ENCODE data around the gene ATL1. TPM values are rescaled to one million over a fixed set of nuclear protein-coding genes. Genes with fewer than 3 reads are reported as not detected.
"Not testable (repeated sequence)": the region's sequence is repeated elsewhere in the genome, so short reads cannot be mapped to it uniquely, and the experiment has no call there.

The ATL1 gene
- total RNA-seq, 2 experiments from 2014 or later: 0.82 to 1.6 TPM

DNA sequence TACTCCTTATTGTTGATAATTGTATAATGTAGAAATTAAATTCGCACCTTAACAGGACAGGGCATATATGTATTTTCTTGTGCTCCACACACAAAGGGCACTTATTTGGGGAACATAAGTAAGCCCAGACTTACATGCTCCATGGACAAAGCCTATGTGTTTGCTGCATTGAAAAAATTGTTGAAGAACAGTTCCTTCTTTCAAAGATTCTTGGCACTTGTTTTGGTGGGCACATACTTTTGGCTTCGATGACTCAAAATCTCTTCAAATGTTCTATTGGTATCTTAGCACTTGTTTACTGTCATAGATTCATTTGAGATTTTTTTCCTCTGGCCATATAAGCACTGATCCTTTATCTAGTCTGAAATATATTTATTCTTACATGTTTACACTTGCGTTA is 26.1 kb upstream of the ATL1 start:
- H3K4me3 ChIP-seq (ENCODE audit: low read depth, low read length, poor library complexity, severe bottlenecking): peak overlapping the region; percentile 89
- TF ChIP-seq EZH2phosphoT487 (IDR thresholded peaks at IDR 0.05; ENCODE audit: borderline replicate concordance, low read depth, low read length): no peak
- TF ChIP-seq CTCF (conservative IDR thresholded peaks at IDR 0.05; ENCODE audit: low read length): no peak
- H3K9me2 ChIP-seq (ENCODE audit: insufficient read depth, low read length): no peaks in the 10 kb centered on the region
- H2AFZ ChIP-seq (ENCODE audit: low read length): peak overlapping the region; percentile 98
- ChIA-PET POLR2A (no interaction called here), CTCF (ENCODE audit: unreplicated experiment) (no interaction called here)
- H3K4me1 ChIP-seq (ENCODE audit: insufficient read depth, low read length, poor library complexity, severe bottlenecking): peaks cover 27% of the 10 kb centered on the region
- H4K20me1 ChIP-seq (ENCODE audit: insufficient read depth, low read length): peaks cover 16% of the 10 kb centered on the region
- H3K79me2 ChIP-seq (ENCODE audit: insufficient read depth, low read depth, low read length): peaks cover 31% of the 10 kb centered on the region
- no peaks in the 10 kb centered on the region for H3K9me3 ChIP-seq (ENCODE audit: low read length)
- DNase-seq (ENCODE audit: low spot score): no peak
- intact Hi-C loops (cut with micrococcal nuclease; ENCODE audit: unreplicated experiment): loop anchor here (2.0 to 5.0 kb wide), 6 partner anchors 221 to 765 kb away; partner anchors contain the start of genes DMAC2L, KLHDC2, L2HGDH and NEMF
- BruUV-seq (replicated peaks): no TSS peak
- H3K4me2 ChIP-seq (ENCODE audit: low read length): peak overlapping the region; percentile 91
- peaks cover 10% of the 10 kb centered on the region; the same call in 1 of the 2 replicates for H3K36me3 ChIP-seq (ENCODE audit: insufficient read depth, low read length)
- H3K27ac ChIP-seq (ENCODE audit: low read depth, low read length, poor library complexity, severe bottlenecking): no peak overlapping the region

DNA sequence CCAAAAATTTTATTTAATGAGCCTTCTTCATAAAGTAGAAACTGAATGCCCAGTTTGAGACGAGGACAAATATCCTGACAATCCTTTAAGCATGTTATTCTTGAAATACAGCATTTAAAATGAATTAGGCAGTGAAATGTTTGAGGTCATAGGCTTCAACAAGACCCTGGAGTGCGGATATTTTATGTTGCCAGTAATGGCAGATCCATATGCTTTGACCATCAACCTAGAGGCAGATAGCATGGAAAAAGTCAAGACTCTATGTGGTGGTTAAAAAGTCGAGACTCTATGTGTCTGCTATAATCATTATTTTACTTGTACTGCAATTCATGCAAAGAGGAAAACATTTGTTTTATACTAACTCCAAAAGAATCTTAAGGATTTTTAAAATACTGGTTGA is 25.5 kb upstream of the ATL1 start:
- TF ChIP-seq EZH2phosphoT487 (IDR thresholded peaks at IDR 0.05; ENCODE audit: borderline replicate concordance, low read depth, low read length): no peak
- TF ChIP-seq CTCF (conservative IDR thresholded peaks at IDR 0.05; ENCODE audit: low read length): no peak
- intact Hi-C loops (cut with micrococcal nuclease; ENCODE audit: unreplicated experiment): loop anchor here (5.0 kb wide), 2 partner anchors 532 to 682 kb away; partner anchors contain the start of gene NEMF
- no TSS peak for BruUV-seq (replicated peaks)
- H3K4me3 ChIP-seq (ENCODE audit: low read depth, low read length, poor library complexity, severe bottlenecking): no peak overlapping the region
- H3K36me3 ChIP-seq (ENCODE audit: insufficient read depth, low read length): peaks cover 4% of the 10 kb centered on the region; the same call in 1 of the 2 replicates
- no peaks in the 10 kb centered on the region for H3K9me3 ChIP-seq (ENCODE audit: low read length)
- DNase-seq (ENCODE audit: low spot score): no peak
- H4K20me1 ChIP-seq (ENCODE audit: insufficient read depth, low read length): peaks cover 13% of the 10 kb centered on the region
- H3K9me2 ChIP-seq (ENCODE audit: insufficient read depth, low read length): no peaks in the 10 kb centered on the region
- peaks cover 27% of the 10 kb centered on the region for H3K4me1 ChIP-seq (ENCODE audit: insufficient read depth, low read length, poor library complexity, severe bottlenecking)
- H3K79me2 ChIP-seq (ENCODE audit: insufficient read depth, low read depth, low read length): peaks cover 25% of the 10 kb centered on the region
- H3K27ac ChIP-seq (ENCODE audit: low read depth, low read length, poor library complexity, severe bottlenecking): no peak overlapping the region
- H2AFZ ChIP-seq (ENCODE audit: low read length): no peak overlapping the region
- ChIA-PET CTCF (ENCODE audit: unreplicated experiment) (no interaction called here), POLR2A (interaction anchor here (0.6 kb wide), 1 partner anchor 43 kb away, joined by 3 read pairs; no protein-coding TSS in a partner anchor)
- no peak overlapping the region for H3K4me2 ChIP-seq (ENCODE audit: low read length)

DNA sequence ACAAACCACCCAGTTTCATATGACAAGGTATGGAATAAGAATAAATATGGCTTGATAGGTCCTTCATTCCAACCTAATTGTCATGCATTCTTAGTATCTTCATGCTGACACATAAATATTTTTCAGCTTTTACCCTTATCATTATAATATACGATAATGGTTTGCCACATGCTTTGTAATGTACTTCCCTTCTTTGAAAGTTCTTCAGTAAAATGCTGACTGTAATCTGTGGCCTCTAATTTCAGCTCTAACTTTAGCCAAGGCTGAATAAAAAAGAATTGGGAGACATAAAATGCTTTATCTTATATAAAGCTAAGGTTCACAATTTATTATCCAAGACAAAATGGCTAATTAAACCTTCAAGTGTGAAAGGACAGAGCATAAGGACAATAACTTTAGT is 24.9 kb upstream of the ATL1 start:
- no peak for DNase-seq (ENCODE audit: low spot score)
- POLR2A ChIA-PET: interaction anchor here (0.6 kb wide), 1 partner anchor 44 kb away, joined by 3 read pairs; no protein-coding TSS in a partner anchor
- TF ChIP-seq CTCF (conservative IDR thresholded peaks at IDR 0.05; ENCODE audit: low read length): no peak

DNA sequence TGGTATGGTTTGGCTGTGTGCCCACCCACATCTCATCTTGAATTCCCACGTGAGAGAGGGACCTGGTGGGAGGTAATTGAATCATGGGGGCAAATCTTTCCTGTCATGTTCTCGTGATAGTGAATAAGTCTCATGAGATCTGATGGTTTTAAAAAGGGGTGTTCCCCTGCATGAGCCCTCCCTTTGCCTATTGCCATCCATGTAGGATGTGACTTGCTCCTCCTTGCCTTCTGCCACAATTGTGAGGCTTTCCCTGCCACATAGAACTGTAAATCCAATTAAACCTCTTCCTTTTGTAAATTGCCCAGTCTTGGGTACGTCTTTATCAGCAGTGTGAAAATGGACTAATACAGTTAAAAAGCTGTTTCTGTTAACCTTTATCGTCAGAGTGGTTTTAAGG is 21.9 kb upstream of the ATL1 start:
- H3K9me3 ChIP-seq (ENCODE audit: low read length); CTCF ChIA-PET (ENCODE audit: unreplicated experiment); H3K4me3 ChIP-seq (ENCODE audit: low read depth, low read length, poor library complexity, severe bottlenecking); H2AFZ ChIP-seq (ENCODE audit: low read length); DNase-seq (ENCODE audit: low spot score); H3K9me2 ChIP-seq (ENCODE audit: insufficient read depth, low read length); H4K20me1 ChIP-seq (ENCODE audit: insufficient read depth, low read length); H3K79me2 ChIP-seq (ENCODE audit: insufficient read depth, low read depth, low read length); H3K4me1 ChIP-seq (ENCODE audit: insufficient read depth, low read length, poor library complexity, severe bottlenecking); H3K4me2 ChIP-seq (ENCODE audit: low read length); BruUV-seq (replicated peaks); H3K36me3 ChIP-seq (ENCODE audit: insufficient read depth, low read length); intact Hi-C loops (cut with micrococcal nuclease; ENCODE audit: unreplicated experiment); H3K27ac ChIP-seq (ENCODE audit: low read depth, low read length, poor library complexity, severe bottlenecking): not testable (repeated sequence)
- POLR2A ChIA-PET: interaction anchor here (0.5 to 0.6 kb wide), 2 partner anchors 178 to 674 kb away, joined by 3 read pairs; no protein-coding TSS in a partner anchor

More for the DNA sequence above, 24.9 kb upstream of the ATL1 start:
- no TSS peak for BruUV-seq (replicated peaks)
- Histone ChIP-seq H4K20me1 (ENCODE audit: insufficient read depth, low read length) (peaks cover 8% of the 10 kb centered on the region), H3K4me3 (ENCODE audit: low read depth, low read length, poor library complexity, severe bottlenecking) (no peak overlapping the region), H3K79me2 (ENCODE audit: insufficient read depth, low read depth, low read length) (peaks cover 19% of the 10 kb centered on the region), H2AFZ (ENCODE audit: low read length) (no peak overlapping the region), H3K4me2 (ENCODE audit: low read length) (no peak overlapping the region), H3K36me3 (ENCODE audit: insufficient read depth, low read length) (no peaks in the 10 kb centered on the region), H3K27ac (ENCODE audit: low read depth, low read length, poor library complexity, severe bottlenecking) (no peak overlapping the region), H3K4me1 (ENCODE audit: insufficient read depth, low read length, poor library complexity, severe bottlenecking) (peaks cover 21% of the 10 kb centered on the region), H3K9me3 (ENCODE audit: low read length) (no peaks in the 10 kb centered on the region), H3K9me2 (ENCODE audit: insufficient read depth, low read length) (no peaks in the 10 kb centered on the region)
- CTCF ChIA-PET (ENCODE audit: unreplicated experiment): no interaction called here
- intact Hi-C loops (cut with micrococcal nuclease; ENCODE audit: unreplicated experiment): loop anchor here (5.0 kb wide), 2 partner anchors 533 to 683 kb away; partner anchors contain the start of gene NEMF

All from OCI-LY7 (cell line).